HL-60/S4 treated with phorbol 12-myristate 13-acetate at 8.2 ng/mL for 4 days and 3 days (cell line): Measurements from ENCODE around the gene SGSM2.

Source experiments
- in situ Hi-C: fragments of 300-500 bp; cut with MboI; formaldehyde crosslinking; loops from 2 replicates; pipeline ENCODE4 v1.15.0; 2022; ENCODE audit warnings: low sequenced_read_pairs

Gene SGSM2

GRCh38 chr17:2384439-2385127, 47.3 kb downstream of the SGSM2 start:
- in situ Hi-C loops, result no loop called here

- in situ Hi-C loops, result no loop called here
These were observed 48.2 kb downstream of the SGSM2 start for GRCh38 chr17:2385240-2386210.

- in situ Hi-C loops, result no loop called here
These were observed 49.2 kb downstream of the SGSM2 start for GRCh38 chr17:2386400-2387085.

DNA sequence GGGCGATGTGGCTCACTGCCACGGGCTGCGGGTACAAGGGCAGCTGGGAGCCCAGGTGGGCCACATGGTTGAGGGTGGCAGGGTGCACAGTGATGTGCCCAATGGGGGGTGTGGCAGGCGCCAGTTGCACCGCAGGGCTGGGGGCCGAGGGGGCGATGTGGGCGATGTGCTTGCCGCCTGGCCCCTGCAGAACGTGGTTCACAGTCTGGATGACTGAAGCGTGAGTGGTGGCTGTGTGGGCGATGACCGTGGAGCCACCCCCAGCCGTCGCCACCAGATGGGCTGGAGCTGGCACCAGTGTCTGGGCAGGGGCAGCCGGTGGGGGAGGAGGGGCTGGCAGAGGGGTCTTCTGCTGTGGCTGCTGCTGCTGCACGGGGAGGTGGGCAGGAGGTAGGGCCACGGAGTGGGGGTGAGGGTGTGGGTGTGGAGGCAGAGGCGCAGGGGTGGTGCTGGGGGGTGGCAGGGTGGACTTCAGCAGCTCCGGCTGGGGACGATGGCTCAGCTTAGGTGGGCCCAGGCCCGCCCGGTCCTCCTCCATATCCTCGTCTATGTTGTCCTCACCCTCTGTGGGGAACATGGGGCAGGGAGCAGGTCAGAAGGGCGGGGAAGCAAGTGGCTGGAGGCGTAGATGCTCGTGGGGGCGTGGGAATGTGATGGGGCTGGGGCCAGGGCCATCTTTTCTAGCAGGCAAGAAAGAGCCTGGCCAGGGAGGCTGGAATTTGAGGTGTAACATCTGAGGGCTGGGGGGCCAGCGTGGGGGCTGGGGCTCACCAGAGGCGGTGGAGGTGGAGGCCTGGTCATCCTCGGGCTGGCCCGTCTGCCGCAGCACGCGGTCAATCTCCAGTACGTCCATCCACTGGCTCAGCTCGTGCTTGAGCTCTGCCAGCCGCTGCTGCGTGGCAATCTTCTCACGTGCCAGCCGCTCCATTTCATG, 50.1 kb downstream of the SGSM2 start:
- in situ Hi-C loops, result no loop called here

GRCh38 chr17:2388020-2388682, 50.9 kb downstream of the SGSM2 start:
- in situ Hi-C loops, result no loop called here

- in situ Hi-C loops, result no loop called here
These were observed 51.4 kb downstream of the SGSM2 start for GRCh38 chr17:2388683-2389055.

DNA sequence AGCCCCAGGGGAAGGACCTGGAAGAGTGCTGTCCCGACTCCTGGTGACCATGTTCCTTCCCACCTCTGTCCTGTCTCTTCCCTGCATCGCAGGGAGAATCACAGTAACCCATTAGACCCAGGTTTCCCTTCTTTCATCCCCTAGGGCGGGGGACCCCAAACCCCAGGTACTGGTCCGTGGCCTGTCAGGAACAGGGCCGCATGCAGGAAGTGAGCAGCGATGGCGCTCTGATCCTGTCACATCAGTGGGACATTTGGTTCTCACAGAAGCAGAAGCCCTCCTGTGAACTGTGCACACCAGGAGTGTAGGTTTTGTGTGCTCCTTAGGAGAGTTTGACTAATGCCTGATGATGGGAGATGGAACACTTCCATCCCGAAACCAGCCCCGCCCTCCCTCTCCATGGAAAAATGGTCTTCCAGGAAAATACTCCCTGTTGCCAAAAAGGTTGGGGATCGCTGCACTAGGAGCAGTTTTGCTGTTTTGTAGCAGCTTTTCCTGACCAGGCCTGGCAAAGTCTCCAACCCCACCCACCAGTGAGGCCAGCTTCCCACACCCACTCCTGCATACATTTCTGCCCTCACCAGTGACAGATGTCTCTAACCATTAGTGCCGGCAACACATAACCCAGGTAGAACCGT, 53.0 kb downstream of the SGSM2 start:
- in situ Hi-C loops, result no loop called here

GRCh38 chr17:2391597-2392251, 54.4 kb downstream of the SGSM2 start:
- in situ Hi-C loops, result no loop called here

GRCh38 chr17:2392252-2393173, 55.2 kb downstream of the SGSM2 start:
- in situ Hi-C loops, result no loop called here

GRCh38 chr17:2393174-2393953, 56.1 kb downstream of the SGSM2 start:
- in situ Hi-C loops, result no loop called here

- in situ Hi-C loops, result no loop called here
These were observed 56.9 kb downstream of the SGSM2 start for GRCh38 chr17:2393954-2394749.

DNA sequence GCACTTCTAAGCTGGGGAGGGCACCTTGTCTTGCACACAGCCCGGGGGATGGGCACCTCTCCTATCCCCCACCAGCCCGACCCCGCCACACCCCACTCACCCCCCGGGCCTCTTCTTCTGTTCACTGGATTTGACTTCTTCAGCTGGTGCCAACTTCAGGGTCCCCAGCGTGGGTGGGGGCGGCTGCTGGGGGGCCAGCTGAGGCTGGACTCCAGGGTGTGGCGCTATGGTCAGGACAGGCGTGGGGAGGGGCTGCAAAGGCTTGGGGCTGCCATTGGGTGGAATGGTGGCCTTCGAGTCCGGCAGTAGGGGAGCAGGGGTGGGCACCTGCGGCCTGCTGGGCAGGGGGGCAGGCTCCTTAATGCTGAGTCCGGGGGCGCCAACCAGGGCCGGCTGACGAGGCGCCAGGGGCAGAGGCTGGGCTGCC, 57.5 kb downstream of the SGSM2 start:
- in situ Hi-C loops, result no loop called here

- in situ Hi-C loops, result no loop called here
These were observed 58.2 kb downstream of the SGSM2 start for GRCh38 chr17:2395258-2396181.

- in situ Hi-C loops, result no loop called here
These were observed 58.9 kb downstream of the SGSM2 start for GRCh38 chr17:2396192-2396567.

DNA sequence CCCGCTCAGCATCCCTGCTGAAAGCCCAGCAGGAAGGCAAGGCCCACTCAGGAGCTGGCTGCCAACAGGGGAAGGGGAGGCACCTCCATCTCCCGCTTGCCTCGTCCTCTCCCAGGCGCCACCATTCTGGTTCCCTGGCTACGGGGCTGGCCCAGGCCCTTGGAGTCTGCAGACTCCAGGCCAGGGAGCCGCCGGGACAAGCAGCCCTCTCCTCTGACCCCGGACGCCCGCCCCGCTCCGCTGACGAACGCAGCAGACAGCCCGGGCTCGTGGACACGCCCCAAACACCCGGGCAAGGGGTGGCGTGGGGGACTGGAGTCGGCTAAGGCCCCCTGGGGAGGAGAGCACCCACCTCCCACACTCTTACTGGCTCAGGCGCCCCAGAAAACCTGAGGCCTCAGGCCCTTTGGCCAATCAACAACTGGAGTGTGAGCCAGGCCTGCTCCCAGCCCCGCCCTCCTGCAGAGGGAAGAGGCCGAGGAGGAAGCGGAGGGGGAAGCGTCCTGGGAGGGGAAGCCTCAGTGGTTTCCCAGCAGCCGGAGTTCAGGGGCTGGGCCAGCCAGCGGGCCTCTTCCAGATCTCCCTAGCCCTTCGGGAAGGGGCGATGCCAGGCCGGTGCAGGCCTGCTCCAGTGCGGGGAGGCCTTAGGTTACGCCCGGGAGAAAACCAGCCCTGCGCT, 59.4 kb downstream of the SGSM2 start:
- in situ Hi-C loops, result no loop called here
